NCI-H748 (cell line): Measurements from ENCODE around the gene ABCD1.

Experiments used
- DNase-seq: peaks from one replicate; lab custom pipeline; 2025; ENCODE audit not compliant: unreplicated experiment; lab: John Stamatoyannopoulos, UW

ABCD1 gene

DNA sequence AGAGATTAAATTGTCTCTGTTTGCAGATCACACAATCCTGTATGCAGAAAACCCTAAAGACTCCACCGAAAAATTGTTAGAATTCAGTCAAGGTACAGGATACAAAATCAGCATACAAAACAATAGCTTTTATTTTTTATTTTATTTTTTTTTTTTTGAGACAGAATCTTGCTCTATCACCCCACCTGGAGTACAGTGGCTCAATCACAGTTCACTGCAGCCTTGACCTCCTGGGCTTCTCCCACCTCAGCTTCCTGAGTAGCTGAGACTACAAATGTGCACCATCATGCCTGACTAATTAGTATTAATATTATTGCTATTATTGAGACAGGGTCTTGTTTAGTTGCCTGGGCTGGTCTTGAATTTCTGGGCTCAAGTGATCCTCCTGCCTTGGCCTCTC, 30.5 kb downstream of the ABCD1 start:
- no peak for DNase-seq

GRCh38 chrX:153761863-153762262, 37.2 kb downstream of the ABCD1 start:
- no peak for DNase-seq

- DNase-seq, result no peak
Observed at GRCh38 chrX:153762626-153763173, 38.0 kb downstream of the ABCD1 start.

- no peak for DNase-seq
Observed at GRCh38 chrX:153763298-153763932, 38.8 kb downstream of the ABCD1 start.

DNA sequence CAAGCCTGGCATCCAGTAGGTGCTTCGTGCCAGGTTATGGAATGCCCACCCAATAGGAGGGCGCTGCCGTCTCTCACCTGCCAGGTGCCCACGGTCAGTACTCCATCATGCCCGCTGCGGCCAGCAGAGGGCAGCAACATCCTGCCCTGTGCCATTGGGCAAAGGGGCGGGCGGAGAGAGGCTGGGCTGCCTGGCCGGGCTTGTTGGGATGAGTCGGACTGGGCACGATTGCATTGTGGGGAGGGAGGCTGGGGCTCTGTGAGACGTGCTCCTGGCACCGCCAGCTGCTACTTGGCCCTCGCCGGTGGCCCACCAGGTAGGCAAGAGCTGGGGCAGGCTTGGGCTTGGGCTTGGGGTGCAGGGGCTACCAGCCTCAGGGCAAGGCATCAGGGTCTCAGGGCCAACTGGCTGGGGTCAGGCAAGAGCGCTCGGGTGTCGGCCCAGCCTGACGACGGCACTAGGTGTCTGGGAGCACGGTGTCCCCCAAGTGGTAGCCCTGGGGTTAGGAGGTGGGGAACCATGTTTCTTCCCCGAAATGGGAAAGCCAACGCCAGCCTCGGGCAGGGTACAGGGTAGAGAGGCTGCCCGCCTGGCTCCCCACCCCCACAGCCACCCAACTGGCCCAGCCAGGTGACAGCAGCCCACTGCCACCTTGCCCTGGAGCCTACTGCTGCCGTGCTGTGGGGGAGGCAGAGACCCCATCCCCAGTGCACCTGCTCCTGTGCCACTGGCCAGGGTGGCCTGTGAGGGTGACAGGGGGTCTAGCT, 39.5 kb downstream of the ABCD1 start, which contains the start of gene PLXNB3:
Gene PLXNB3 (plus strand): TSS at position 261 of the 767 bp plus-strand sequence. CDS start 1,287 bp downstream, outside the sequence.
- DNase-seq, result peak; percentile 79

GRCh38 chrX:153764786-153765137, 40.1 kb downstream of the ABCD1 start:
- no peak for DNase-seq

DNA sequence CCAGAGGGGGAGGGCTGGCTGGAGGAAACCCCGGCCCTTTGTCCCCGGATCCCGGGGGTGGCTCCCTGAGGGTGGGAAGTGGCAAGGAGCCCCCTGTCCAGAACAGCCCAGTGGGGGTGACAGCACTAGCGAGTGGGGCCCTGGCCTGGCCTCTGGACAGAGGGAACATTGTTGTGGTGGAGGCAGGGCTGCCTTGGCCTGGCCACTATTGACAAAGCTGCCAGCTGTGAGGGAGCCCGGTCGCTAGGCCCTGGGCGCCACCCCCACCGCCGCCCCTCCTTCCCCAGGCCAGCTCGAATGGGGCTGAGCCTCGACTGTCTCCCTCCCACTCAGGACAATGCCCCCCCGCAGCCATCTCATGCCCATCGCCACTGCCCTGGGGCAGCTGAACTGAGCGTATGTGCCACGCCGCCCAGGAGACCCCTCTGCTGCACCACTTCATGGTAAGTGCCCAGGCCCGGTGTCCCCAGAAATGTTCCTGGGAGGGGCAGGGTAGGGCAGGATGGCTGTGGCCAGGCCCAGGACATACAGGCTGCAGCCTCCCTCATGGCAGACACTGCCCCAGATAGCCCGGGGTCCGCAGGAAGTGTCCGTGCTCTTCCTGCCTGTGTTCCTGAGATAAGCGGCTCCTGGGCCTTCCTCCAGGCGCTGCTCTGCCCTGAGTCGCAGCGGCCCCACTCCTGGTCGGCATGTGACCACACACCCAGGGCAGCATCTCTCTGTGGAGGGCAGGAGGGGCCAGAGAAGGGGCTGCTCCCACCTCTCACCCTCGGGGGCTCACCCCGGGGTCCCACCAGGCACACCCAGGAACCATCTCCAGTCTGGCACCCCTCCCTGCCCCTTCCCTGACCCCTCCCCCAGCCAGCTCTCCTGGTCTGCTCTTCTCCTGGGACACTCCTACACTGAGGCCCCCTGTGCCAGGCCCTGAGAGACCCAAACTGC, 40.8 kb downstream of the ABCD1 start:
- DNase-seq, result no peak

DNA sequence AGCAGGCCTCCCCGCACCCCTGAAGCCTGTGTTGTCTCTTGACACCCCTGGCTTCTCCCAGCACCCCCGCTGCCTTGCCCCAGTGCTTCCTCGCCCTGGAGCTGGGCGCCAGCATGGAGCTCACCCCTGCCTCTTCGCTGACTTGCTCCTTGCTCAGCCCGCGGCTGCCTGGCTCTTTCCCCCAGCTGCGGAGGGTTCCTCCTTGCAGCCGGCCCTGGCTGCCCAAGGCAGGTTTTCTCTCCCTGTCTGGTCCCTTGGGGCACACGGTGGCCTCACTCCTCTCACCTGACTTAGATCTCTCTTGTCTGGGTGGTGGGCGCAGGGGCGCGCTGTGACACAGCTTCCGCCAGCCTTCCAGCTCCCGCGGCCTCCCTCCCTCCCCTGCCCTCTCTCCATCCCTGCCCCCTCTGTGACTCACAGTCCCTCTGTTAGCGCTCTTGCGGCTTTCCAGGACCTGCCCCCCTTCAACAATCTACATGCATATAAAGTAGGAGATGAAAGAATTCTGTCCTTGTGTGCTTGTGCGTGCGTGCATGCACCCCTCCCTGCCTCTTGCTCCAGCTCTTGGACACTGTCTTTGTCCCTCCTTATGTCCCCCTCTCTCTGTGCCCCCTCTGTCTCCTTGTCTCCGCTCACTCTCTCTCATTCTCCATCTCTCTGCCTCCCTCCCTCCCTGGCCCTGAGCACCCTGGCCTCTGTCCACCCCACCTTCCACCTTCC, 41.6 kb downstream of the ABCD1 start:
- DNase-seq, result peak; percentile 18

DNA sequence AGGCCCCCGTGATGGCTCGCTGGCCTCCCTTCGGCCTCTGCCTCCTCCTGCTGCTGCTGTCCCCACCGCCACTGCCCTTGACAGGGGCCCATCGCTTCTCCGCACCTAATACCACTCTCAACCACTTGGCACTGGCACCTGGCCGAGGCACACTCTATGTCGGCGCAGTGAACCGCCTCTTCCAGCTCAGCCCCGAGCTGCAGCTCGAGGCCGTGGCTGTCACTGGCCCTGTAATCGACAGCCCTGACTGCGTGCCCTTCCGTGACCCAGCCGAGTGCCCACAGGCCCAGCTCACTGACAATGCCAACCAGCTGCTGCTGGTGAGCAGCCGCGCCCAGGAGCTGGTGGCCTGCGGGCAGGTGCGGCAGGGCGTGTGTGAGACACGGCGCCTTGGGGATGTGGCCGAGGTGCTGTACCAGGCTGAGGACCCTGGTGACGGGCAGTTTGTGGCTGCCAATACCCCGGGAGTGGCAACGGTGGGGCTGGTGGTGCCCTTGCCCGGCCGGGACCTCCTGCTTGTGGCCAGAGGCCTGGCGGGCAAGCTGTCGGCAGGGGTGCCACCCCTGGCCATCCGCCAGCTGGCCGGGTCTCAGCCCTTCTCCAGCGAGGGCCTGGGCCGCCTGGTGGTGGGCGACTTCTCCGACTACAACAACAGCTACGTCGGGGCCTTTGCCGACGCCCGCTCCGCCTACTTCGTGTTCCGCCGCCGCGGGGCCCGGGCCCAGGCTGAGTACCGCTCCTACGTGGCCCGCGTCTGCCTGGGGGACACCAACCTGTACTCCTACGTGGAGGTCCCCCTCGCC, 42.4 kb downstream of the ABCD1 start:
- no peak for DNase-seq

GRCh38 chrX:153767674-153768055, 43.0 kb downstream of the ABCD1 start:
- DNase-seq, result no peak

DNA sequence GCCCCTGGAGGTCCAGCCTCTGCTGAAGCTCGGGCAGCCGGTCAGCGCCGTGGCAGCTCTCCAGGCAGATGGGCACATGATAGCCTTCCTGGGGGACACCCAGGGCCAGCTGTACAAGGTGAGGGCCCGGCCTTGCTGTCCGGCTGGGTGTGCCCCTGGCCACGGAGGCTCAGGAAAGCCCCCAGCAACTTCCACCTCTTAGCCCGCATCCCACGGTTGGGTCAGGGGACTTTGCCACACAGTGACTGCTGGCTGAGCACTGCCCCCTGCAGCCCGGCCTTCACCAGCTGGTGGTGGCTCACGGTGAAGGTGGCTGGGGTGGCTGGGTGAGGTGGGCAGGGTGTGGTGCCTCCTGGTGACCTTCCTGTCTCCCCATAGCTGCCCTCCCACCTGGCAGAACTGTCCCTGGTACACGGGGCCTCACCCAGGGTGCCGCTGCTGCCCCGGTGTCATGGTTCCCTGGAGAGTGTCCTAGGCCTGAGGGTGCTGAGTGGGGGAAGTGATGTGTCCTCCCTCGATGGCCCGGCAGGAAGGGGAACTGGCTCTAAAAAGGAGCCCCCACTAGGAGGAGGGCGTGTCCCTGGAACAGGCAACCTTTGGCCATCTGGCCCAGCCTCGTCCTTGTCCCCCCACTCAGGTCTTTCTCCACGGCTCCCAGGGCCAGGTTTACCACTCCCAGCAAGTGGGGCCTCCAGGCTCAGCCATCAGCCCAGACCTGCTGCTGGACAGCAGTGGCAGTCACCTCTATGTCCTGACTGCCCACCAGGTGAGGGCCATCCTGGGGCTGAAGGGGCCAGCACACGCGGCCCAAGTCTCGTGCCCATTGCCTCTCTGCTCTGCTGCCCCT, 43.9 kb downstream of the ABCD1 start:
- DNase-seq, result no peak

DNA sequence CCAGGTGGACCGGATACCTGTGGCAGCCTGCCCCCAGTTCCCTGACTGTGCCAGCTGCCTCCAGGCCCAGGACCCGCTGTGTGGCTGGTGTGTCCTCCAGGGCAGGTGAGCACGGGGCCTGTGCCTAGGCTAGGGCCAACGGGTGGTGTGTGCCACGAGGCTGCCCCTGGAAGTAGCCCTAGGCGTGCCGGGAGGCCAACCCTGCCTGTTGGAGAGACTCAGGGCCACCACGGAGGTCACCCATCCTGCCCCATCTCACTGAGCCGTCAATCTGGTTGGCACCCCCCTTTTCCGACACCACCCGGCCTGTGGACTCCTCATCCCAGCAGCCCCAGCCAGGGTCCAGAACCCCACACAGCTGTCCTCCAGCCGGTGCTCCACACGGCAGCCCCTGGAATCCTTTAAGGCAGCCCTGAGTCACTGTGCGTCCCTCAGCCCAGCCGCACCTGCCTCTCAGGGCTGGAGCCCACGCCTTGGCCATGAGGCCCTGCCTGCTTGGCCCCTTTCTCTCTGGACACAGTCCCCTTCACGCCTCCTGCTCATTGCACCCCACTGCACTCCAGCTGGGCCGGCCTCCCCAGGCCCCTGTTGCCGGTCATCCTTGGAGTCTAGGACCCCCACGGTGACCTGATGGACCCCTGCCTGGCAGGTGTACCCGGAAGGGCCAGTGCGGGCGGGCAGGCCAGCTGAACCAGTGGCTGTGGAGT, 44.7 kb downstream of the ABCD1 start:
- DNase-seq, result no peak

DNA sequence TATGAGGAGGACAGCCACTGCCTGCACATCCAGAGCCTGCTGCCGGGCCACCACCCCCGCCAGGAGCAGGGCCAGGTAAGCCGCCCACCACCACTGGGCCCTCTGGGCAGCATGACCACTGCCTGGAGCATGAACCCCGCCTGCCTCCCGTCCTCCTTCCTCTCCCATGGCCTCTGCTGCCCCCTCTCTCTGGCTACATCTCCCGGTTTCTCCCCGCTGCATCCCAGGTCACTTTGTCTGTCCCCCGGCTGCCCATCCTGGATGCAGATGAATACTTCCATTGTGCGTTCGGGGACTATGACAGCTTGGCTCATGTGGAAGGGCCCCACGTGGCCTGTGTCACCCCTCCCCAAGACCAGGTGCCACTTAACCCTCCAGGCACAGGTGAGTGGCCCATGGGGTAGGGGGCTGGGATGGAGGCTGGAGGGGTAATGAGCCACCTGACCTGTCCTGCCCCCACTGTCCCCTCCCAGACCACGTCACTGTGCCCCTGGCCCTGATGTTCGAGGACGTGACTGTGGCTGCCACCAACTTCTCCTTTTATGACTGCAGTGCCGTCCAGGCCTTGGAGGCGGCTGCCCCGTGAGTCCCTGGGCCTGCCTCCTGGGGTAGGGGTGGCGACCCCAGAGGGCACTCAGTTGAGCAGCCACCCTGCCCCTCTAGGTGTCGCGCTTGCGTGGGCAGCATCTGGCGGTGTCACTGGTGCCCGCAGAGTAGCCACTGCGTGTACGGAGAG, 45.4 kb downstream of the ABCD1 start:
- DNase-seq, result no peak

DNA sequence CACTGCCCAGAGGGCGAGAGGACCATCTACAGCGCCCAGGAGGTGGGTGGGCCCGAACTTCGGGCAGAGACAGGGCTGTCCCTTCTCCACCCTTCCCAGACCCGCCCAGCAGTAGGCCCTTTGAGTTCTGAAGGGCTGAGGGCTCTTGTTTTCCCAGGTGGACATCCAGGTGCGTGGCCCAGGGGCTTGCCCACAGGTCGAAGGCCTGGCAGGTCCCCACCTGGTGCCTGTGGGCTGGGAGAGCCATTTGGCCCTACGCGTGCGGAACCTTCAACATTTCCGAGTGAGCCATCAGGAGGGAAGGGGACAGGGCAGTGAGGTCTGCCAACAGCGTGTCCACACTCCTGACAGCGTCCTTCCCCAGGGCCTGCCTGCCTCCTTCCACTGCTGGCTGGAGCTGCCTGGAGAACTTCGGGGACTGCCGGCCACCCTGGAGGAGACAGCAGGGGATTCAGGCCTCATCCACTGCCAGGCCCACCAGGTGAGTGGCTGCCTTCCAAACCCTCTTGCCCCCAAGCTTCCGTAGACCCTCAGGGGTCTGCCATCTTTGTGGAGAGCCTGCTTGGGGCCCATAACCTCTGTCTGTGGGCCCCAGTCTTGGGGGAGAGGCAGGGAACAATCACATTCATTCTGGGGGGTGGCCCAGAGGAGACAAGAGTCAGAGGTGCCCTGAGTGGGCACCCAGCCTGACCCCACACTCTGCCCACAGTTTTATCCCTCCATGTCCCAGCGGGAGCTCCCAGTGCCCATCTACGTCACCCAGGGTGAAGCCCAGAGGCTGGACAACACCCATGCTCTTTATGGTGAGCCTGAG, 46.2 kb downstream of the ABCD1 start:
- DNase-seq, result no peak

- no peak for DNase-seq
Observed at GRCh38 chrX:153771415-153772315, 47.0 kb downstream of the ABCD1 start.
